ENCODE results near the gene C16orf74. TPM values are rescaled to one million over a fixed set of nuclear protein-coding genes. Genes with fewer than 3 reads are reported as not detected.

C16orf74 gene
- total and polyA plus RNA-seq, 8 donors = 0.37 to 1.3 (median 0.72) TPM

- no peak overlapping the region for H3K27ac ChIP-seq
- DNase-seq = no peak
- peaks cover 8 to 21% (median 18%) of the 10 kb centered on the region in 3 donors for H3K4me1 ChIP-seq
- no peak for TF ChIP-seq CTCF (IDR thresholded peaks at IDR 0.05)
- intact Hi-C loops (cut with DNase I) = no loop called here
- no peaks in the 10 kb centered on the region for H3K27me3 ChIP-seq
- H3K36me3 ChIP-seq = peaks cover 0 to 22% (median 0%) of the 10 kb centered on the region in 3 donors
- peak overlapping the region; percentile 79 to 99 (median 88) for H3K4me3 ChIP-seq
- H3K9me3 ChIP-seq = no peaks in the 10 kb centered on the region
- no peak for FAIRE-seq
- no peak for ATAC-seq
- 4 to 7% methylated on average over 17 of the region's 17 CpGs for WGBS, 2 donors
These were observed 47.4 kb upstream of the C16orf74 start for GRCh38 chr16:85798283-85798776.

- FAIRE-seq (no peak), ATAC-seq (no peak), DNase-seq (no peak)
- H3K27ac ChIP-seq = no peak overlapping the region
- intact Hi-C loops (cut with DNase I) = no loop called here
- WGBS, 2 donors = 88 to 89% methylated on average over 7 of the region's 7 CpGs
- H3K27me3 ChIP-seq = no peaks in the 10 kb centered on the region
- H3K36me3 ChIP-seq = peaks cover 0 to 6% (median 0%) of the 10 kb centered on the region in 3 donors
- no peaks in the 10 kb centered on the region for H3K9me3 ChIP-seq
- H3K4me3 ChIP-seq = no peak overlapping the region
- TF ChIP-seq CTCF (IDR thresholded peaks at IDR 0.05) = no peak
- peaks cover 8 to 21% (median 18%) of the 10 kb centered on the region in 3 donors for H3K4me1 ChIP-seq
These were observed 45.7 kb upstream of the C16orf74 start for GRCh38 chr16:85796599-85796998.

GRCh38 chr16:85796152-85796551, 45.3 kb upstream of the C16orf74 start:
- Histone ChIP-seq H3K4me1 (peaks cover 8 to 17% (median 17%) of the 10 kb centered on the region in 3 donors), H3K27ac (no peak overlapping the region), H3K36me3 (peaks cover 0 to 4% (median 0%) of the 10 kb centered on the region in 3 donors), H3K27me3 (no peaks in the 10 kb centered on the region), H3K9me3 (no peaks in the 10 kb centered on the region), H3K4me3 (no peak overlapping the region)
- no peak for ATAC-seq
- no peak for TF ChIP-seq CTCF (IDR thresholded peaks at IDR 0.05)
- intact Hi-C loops (cut with DNase I) = no loop called here
- peak in 1 of 6 donors; percentile 26 for DNase-seq
- FAIRE-seq = no peak
- WGBS, 2 donors = 87 to 91% methylated on average over 6 of the region's 6 CpGs

- peaks cover 0 to 4% (median 0%) of the 10 kb centered on the region in 3 donors for H3K36me3 ChIP-seq
- FAIRE-seq (no peak), DNase-seq (peak in 1 of 6 donors; percentile 28), ATAC-seq (no peak)
- no peak for TF ChIP-seq CTCF (IDR thresholded peaks at IDR 0.05)
- no peaks in the 10 kb centered on the region for H3K9me3 ChIP-seq
- intact Hi-C loops (cut with DNase I) = no loop called here
- no peak overlapping the region for H3K4me3 ChIP-seq
- H3K27ac ChIP-seq = no peak overlapping the region
- WGBS, 2 donors = 74 to 83% methylated on average over 8 of the region's 8 CpGs
- H3K4me1 ChIP-seq = peaks cover 0 to 9% (median 8%) of the 10 kb centered on the region in 3 donors
- H3K27me3 ChIP-seq = no peaks in the 10 kb centered on the region
These were observed 43.8 kb upstream of the C16orf74 start for GRCh38 chr16:85794696-85795095.

GRCh38 chr16:85793662-85794298, 42.9 kb upstream of the C16orf74 start:
- TF ChIP-seq CTCF (IDR thresholded peaks at IDR 0.05) = no peak
- ATAC-seq (peak in 2 of 4 donors; percentile 48 to 70), FAIRE-seq (no peak), DNase-seq (no peak)
- H3K4me1 ChIP-seq = peaks cover 0 to 9% (median 8%) of the 10 kb centered on the region in 3 donors
- no peak overlapping the region for H3K27ac ChIP-seq
- peaks cover 0 to 4% (median 0%) of the 10 kb centered on the region in 3 donors for H3K36me3 ChIP-seq
- no peak overlapping the region for H3K4me3 ChIP-seq
- WGBS, 2 donors = 83 to 84% methylated on average over 5 of the region's 5 CpGs
- H3K9me3 ChIP-seq = no peaks in the 10 kb centered on the region
- intact Hi-C loops (cut with DNase I) = no loop called here
- H3K27me3 ChIP-seq = no peaks in the 10 kb centered on the region

Measured in pancreas (tissue), 10 donors.